ENCODE measurements around the gene ZDHHC1.

Gene ZDHHC1

DNA sequence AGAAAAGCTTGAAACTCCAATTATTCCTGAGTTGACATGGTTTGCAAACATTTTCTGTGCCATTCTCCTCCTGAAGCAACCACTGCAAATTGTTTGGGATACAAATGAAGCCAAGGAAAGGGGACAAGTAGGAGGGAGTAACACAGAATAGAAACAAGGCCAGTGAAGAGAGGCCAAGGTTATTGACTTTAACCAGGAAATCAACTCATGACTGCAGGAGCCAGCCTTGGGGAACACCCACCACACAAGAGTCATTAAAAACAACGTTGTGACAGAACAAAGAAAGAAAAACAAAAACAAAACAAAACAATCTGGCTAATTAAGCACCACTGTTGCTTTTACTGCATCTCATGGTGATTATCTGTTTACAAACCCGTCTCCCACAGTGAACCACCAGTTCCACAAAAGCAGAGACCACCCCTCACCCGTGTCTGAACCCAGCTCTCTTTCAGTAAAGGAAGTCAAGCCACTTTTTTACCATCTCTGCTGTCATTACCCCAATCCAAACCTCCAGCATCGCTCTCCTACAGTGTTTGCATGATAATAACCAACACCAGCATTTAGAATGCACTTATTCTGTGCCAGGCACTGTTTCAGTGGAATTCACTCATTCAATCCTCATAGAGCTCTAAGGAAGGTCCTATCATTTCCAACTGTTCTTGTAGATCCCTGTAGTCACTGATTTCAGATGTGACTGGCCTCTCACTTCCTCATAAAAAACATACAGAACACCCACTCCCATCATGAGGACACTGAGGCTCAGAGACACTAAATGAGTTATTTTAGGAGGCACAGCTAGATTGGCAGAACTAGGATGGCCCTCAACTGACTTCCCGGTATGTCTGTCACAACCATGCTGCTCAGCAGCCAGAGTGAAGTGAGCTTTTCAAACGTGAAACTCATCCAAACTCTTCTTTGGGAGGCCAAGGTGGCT lies 2.0 kb downstream of the ZDHHC1 start:
- no peak for DNase-seq (ENCODE audit: low read depth in 4 of 4, low spot score in 1 of 4)

DNA sequence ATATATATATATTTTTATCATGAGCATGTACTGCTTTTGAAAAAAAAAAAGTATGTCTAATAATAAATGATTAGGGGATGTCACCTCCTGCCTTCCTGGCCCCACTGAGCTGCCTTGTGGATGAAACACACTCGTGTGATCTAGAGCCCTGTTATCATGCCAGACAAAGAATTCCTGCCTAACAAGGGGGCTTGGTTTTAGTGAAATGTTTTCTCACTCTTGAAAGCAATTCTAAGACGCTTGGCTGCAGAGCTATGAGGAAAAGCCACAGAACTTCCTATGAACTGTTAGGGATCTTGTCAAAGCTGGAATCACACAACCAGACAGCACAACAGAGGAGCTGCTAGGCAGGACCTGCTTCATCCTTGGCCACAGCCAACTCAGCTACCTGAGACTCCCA lies 4.0 kb downstream of the ZDHHC1 start:
- DNase-seq (ENCODE audit: low read depth in 4 of 4, low spot score in 1 of 4), result no peak

DNA sequence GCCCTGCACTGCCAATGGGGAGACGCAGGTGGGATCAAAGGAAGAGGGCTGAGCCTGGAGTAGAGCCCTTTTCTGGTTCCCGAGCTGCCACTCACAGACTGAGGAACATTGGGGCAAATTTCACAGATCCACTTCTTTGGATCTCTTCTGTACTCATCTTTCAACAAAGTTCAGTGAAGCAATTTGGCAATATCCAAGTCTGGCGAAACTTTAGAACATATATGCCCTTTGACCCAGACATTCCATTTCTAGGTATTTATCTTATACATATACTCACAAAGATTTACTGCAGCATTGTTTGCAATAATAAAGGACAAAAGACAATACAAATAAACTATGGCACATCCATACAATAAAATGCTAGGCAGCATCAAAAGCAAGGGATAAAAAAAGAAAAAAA lies 4.9 kb downstream of the ZDHHC1 start:
- no peak for DNase-seq (ENCODE audit: low read depth in 4 of 4, low spot score in 1 of 4)

DNA sequence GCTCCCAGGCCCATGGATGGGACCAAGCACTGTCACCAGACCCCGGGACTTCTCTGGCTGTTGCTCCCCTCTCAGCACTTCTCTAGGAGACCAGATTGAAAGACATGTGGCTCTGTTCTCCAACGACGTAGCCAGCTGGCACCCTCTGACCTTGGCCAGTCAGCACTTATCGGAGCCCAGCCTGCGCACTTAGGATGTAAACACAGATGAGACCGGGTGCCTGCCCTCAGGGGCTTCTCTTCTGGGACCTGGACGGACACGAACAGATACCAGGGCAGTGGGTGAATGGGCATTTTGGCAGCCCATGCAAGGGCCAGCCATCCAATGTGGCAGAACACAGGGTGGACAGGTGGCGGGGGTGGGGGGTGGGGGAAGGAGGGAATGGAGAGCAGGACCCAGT lies 6.6 kb downstream of the ZDHHC1 start:
- no peak for DNase-seq (ENCODE audit: low read depth in 4 of 4, low spot score in 1 of 4)

DNA sequence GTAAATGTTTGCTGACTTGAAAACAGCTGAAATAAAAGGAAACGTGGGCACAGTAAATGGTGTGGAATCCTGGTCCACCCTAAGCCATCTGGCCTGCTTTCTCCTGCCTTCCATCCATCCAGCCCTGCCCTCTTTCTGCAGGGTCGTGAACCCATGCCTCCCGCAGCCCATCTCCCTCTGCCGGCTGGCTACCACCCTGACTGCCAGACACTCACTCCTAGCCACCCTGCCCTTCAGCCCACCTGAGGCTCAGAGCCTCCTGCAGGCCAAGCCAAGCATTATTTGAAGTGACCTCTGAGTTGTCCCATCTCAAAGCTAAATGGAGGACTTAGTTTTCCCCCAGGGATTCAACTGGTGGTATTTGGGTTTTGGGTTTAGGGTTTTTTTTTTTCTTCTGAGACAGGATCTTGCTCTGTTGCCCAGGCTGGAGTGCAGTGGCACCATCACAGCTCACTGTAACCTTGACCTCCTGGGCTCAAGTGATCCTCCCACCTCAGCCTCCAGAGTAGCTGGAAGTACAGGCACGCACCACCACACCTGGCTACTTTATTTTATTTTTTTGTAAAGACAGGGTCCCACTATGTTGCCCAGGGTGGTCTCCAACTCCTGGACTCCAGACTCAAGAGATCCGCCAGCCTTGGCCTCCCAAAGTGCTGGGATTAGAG lies 8.4 kb downstream of the ZDHHC1 start:
- no peak for DNase-seq (ENCODE audit: low read depth in 4 of 4, low spot score in 1 of 4)

DNA sequence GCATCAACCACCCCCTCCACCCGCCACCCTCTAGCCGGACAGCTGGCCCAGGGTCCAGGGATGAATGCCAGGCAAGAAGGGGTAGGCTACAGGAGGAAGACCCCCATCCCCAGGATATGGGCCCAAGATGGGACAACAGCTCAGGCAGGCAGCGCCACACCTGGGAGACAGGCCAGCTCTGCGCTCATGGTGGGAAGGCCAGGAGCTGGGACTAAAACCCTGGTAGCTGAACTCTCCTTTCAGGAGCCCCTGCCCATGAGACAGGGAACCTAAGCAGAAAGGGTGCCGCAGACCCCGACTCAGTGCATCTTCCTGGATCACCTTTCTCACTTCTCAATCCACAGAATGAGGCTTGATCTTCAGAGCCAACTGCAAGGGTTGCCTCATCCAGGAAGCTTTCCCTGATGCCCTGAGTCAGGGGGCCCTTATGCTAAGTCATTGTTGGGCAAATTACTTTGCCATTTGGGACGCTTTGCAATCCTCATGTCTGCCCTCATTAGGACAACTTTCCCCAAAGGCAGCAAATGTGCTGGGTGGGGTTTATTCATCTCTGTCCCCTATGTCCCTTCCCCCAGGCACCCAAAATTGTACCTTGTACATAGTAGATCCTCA lies 9.0 kb downstream of the ZDHHC1 start:
- DNase-seq (ENCODE audit: low read depth in 4 of 4, low spot score in 1 of 4), result no peak

DNA sequence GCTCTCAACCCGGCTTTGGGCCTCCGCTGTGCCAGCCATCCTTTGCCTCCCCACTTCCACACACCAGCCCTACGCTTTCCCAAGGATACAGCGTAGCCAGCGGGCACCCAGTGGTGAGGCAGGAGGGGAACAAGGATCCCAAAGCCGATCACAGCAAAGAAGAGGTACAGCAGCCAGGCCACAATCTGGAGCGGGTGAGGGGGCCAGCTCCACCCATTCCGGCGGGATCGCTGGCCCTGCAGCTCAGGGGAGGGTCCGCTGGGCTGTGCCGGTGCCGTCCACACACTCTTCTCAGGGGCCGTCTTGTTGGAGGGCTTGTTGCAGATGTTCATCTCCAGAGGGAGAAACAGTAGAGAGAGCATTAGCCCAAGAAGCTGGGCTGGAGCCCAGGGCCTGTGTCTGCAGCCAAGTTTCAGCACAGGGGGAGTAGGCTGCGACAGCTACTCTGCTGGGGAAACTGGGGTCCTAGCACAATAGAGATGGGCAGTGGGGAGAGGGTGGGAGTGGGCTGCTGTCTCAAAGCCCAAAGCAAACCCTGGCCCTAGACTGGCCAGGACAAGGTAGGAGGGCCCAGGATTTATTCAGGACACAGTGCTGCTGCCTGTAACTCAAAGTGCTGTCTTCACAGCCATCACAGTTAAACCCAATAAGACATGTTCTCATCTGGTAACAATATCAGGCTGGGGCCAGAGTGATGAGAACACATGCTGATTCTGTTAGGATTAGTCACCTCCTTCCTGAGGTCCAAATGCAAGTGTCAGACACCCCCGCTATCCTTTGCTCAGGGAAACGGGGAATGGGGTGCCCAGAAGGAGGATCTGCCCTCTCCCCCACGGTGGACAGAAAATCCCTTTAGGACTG lies 9.9 kb downstream of the ZDHHC1 start:
- no peak for DNase-seq (ENCODE audit: low read depth in 4 of 4, low spot score in 1 of 4)

DNA sequence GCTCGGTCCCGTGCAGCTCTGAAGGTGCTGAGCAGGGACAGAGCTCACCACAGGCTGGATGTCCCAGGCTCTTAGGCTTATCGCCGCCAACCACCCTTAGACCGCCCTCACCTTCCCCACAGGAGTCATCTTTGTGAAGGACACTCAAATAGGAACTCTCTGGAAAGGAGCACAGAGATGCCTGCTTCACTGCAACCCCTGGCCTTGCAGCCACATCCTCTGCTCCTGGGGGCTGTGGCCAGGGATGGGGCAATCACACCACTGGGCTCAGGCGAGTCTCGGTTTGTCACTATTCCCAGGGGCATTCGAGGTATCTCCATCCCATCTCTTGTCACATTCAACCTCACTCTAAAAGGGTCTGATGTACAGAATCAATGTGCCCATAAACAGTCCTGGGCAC lies 10.9 kb downstream of the ZDHHC1 start:
- DNase-seq (ENCODE audit: low read depth in 4 of 4, low spot score in 1 of 4), result no peak

DNA sequence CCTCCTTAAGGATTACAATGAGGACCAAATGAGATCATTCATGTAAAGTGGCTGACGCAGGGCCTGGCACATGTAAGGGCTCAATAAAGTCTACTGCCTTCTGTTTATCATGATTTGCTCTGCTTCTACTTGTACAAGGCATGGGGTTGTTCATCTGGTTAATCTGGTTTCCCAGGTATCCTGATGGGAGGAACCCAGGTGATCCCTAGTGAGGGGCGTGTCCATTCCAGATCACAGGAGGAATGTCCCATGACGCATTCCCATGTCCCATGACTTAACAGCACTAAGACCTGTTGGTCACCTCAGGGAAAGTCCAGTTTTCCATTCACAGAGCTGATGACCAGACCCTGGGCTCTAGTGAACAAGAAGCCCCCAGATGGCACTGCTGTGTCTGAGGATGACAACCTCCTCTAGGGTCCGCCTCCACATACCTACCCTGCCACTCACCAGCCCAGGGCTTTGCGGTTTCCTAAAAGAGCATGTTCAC lies 11.5 kb downstream of the ZDHHC1 start:
- no peak for DNase-seq (ENCODE audit: low read depth in 4 of 4, low spot score in 1 of 4)

DNA sequence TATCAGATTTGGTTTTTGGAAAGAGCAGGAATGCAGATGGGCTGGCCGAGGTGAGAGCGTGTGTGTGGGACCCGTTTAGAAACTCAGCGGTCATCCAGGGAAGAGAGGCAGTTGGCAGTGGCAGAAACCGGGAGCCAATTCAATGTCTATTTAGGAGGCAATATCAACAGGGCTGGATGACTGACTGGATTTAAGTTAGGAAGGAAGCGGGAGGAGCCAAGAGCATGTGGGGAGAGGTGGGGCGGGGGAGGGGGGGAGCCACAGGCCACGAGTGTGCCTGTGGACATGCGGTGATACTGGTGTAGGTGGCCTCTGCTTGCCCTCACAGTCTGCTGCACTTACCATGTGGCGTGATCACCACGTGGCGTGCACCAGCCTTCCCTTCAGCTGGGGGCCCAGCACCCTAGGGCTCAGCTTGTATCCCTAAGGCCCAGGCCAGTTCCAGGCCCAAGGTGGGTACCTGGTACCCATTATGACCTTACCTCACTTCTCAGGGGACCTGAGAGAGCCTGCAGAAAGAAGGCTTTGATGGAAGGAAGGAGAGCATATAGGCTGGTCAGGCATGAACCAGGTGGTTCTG lies 12.2 kb downstream of the ZDHHC1 start:
- no peak for DNase-seq (ENCODE audit: low read depth in 4 of 4, low spot score in 1 of 4)

DNA sequence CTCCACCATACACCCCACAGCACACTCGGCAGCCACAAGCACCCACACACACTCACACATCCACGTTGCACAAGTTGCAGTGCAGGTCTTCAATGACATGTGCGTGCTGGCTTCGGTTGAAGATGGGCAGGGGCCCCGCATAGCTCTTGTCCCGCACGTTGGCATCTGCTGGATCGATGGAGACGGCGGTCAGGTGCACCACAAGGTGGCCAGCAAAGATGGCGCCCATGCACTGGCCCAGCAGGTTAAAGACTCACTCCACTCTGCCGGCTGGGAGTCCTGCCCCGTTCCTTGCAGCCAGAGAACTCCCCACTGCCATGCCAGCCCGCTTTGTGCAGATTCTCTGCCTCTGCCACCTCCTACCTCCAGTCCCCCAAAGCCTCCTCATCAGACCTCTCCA lies 15.4 kb downstream of the ZDHHC1 start:
- no peak for DNase-seq (ENCODE audit: low read depth in 4 of 4, low spot score in 1 of 4)

DNA sequence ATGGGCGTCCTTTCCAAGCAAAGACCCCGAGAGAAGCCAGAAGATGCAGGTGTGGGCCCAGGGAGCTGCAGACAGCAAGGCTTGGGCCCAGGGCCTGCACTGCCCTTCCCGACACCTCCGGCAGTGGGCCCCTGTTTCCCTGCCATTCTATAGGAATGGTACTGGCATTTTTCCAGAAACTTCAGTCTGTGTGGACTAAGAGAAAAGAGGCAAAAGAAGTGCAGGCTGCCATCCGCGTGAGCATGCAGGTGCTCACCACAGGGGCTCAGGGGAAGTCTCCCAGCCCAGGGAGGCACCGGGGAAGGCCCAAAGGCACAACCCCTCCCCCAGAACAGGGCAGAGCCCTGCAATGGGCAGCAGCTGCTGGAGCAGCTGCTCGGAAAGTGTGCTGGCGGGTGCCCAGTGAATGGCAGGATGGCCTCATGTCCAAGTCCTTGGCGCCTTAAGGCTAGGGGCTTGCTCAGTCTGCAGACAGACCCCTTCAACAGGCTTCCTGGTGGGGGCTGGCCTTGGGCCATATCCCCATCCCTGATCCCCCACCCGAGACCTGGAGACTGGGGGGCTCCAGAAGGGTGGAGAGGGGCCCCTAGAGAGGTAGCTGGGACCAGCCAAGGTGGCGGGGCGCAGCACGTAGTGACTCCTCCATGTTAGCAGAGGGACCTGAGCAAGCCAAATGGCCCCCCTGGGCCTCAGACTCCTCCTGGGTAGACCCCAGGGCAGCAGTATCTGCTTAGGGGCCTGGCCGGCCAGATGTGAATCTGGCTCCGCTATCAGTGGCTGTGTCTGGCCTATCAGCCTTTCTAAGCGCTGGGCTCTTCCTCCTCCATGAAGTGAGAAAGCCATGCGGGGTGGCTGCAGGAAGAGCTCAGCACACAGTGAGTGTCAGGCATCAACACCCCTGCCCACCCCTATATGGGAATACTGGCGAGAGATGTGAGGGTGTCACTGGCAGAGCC lies 16.2 kb downstream of the ZDHHC1 start:
- no peak for DNase-seq (ENCODE audit: low read depth in 4 of 4, low spot score in 1 of 4)

DNA sequence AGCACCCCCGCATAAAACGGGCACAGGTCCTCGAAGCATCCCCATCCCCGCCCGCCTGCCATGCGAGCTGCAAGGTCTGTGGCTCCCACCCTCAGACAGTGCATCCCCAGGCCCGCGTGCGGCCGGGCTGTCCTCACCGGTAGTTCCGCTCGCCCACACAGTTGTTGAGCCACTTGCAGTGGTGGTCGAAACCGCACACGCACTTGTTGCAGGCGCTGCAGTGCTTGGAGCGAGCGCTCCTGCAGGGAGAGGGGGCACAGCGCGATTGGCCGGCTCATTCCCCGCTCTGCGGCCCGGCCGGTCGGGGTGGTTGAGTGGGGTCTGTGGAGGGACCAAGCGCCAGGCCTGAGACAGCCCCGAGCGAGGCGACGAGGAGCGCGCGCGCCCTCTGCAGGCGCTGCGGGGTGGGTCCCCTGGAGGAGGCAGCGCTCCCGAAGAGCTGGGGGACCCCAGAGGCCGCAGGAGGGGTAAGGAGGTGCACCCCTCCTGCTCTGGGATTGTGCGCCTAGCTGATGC lies 17.0 kb downstream of the ZDHHC1 start:
- peak in 3 of 4 experiments; percentile 33 to 46 (median 37) for DNase-seq (ENCODE audit: low read depth in 4 of 4, low spot score in 1 of 4)

DNA sequence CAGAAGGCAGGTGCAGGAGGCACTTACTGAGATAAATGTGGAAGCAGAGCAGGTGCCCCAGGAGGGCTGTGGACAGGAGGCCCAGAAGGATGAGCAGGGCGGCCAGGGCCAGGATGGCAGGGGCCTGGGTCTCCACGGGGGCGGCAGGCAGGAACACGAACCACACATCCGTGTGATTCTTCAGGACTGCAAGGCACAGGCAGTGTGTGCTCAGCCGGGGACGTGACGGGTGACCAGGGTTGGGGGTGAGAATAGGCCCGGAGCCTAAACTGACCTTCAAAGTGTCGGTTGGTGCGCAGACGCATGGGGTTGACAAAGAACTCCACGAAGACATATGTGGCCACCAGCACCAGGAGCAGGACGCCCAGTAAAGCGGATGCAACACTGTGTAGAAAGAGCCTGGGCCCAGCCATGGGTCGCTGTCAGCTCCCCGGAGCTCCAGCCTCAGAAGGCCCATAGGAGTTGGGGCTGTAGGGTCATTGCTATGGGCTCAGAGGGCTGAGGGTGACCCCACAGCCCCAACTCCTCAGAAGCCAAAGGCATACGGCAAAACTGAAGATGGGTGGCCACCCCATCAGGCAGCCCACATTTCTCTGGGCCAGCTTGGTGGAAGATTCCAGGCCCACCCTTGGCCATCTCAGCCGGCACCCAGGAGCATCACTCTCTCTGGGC lies 17.6 kb downstream of the ZDHHC1 start:
- DNase-seq (ENCODE audit: low read depth in 4 of 4, low spot score in 1 of 4), result no peak

DNA sequence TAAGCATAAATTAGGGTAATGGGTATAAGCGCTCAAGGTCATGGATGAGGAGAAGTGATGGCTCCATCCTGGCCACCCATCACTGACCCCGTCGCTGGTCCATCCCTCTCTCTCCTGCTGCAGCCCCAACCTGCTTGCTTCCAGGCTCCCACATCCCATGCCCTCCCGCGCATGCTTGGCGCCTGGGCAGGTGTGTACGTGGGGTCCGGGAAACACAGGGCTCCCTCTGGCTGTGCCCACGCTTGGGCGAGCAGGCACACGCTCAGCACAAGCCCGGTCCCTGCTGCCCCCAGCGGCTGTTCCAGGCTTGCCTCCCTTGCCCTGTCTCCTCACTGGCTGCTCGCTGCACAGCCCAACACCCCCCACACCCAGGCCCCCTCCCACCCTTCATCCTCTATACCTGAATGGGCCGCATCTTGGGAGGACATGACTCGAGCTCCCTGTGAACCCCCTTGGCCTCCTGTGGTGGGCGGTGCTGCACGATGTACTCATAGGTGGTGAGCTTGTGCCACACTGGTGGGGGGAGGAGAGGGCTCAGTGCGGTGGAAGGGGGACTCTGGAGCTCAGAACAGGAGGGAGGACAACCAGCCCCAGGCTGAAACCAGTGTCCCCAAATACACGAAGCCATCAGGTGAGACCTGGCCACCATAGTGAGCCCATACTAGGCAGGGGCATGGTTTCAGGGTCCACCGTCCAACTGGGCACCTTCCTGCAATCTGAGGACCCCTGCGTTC lies 18.3 kb downstream of the ZDHHC1 start:
- DNase-seq (ENCODE audit: low read depth in 4 of 4, low spot score in 1 of 4), result no peak

DNA sequence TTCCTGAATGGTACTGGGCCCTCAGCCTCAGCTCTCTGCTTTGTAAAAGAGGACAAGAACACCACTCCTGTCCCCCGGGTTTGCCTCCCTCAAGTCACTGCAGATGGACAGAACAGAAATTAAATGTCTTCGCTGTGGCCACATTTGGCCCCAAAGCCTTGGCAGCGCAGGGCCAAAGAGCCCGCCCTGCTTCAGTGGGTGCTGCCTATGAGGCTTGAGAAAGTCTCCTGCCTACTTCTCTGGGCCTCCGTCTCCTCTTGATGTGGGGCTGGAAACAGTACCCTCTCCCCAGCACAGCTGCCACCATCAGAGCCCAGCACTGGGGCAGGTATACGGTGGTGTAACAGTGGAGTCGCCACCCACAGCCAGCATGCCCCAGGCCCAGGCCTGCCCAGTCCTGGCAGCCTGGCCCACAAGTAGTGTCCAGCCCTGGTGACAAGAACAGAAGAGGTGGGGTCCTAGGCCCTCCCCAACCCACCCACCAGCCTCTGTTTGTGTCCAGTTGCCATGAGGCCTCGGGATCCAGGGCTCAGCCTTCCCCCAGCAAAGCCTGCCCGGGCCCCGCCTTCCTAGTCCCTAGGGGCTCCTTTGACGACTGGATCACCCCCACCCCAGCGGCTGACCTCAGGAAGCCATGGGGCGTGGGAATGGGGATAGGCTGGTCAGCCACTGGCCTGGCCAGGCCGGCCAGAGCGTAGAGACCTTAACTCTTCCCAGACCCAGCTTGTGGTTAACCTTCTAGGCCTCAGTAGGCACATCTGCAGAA lies 19.1 kb downstream of the ZDHHC1 start:
- no peak for DNase-seq (ENCODE audit: low read depth in 4 of 4, low spot score in 1 of 4)
